SK-N-SH (cell line): ENCODE measurements around the gene TSG101. TPM values are rescaled to one million over a fixed set of nuclear protein-coding genes. Genes with fewer than 3 reads are reported as not detected.

Experiments
- CTCF ChIA-PET: fragments of 300-600, 350-600 bp; formaldehyde crosslinking; extraction: SDS; loops from one replicate; lab custom pipeline; 2021; lab: Yijun Ruan, JAX
- POLR2A ChIA-PET: fragments of 350-600 bp; sonication (Branson Sonifier 250); formaldehyde crosslinking; extraction: SDS; loops from one replicate; lab custom pipeline; 2020; ENCODE audit warnings: antibody characterized with exemption, inconsistent platforms; lab: Yijun Ruan, JAX
- DNase-seq: peaks from one replicate; pipeline ENCODE4 v3.0.0; 2012
- H2AFZ ChIP-seq: fragments of 200-600 bp; sonication (generic); 2 replicates; pipeline ENCODE4 v1.8.1; 2016; ENCODE audit warnings: antibody characterized with exemption, mild to moderate bottlenecking, low read depth
- H3F3A ChIP-seq: fragments of 200-600 bp; sonication (generic); replicated peaks from 2 replicates; pipeline ENCODE3; 2016; ENCODE audit warnings: antibody characterized with exemption, mild to moderate bottlenecking; ENCODE audit not compliant: insufficient read depth
- H3K27ac ChIP-seq, 2 experiments: fragments of 200-500 bp in 1 of 2; fragments of 200-600 bp in 1 of 2; sonication (Bioruptor generic) in 1 of 2; sonication (generic), shearing (Covaris generic) in 1 of 2; 2 replicates each; pipeline versions ENCODE4 v1.5.1 to v1.6.1; 2014 to 2016; ENCODE audit warnings: low read depth in 2 of 2, inconsistent platforms in 1 of 2, low read length in 1 of 2, mild to moderate bottlenecking in 1 of 2, mixed read lengths in 1 of 2
- H3K27me3 ChIP-seq: fragments of 200-600 bp; sonication (generic), shearing (Covaris generic); 2 replicates; pipeline ENCODE4 v1.6.1; 2016; ENCODE audit warnings: mixed run types; ENCODE audit not compliant: insufficient read depth
- H3K36me3 ChIP-seq, 2 experiments: fragments of 200-500 bp in 1 of 2; fragments of 200-600 bp in 1 of 2; sonication (Bioruptor generic) in 1 of 2; sonication (generic) in 1 of 2; replicated peaks in 1 of 2; 2 replicates each; pipeline versions ENCODE3 to v1.5.1; 2014 to 2016; ENCODE audit warnings: low read length in 1 of 2, mild to moderate bottlenecking in 1 of 2; ENCODE audit not compliant: insufficient read depth in 2 of 2, control insufficient read depth in 1 of 2
- H3K4me1 ChIP-seq, 2 experiments: fragments of 200-500 bp in 1 of 2; fragments of 200-600 bp in 1 of 2; sonication (Bioruptor generic) in 1 of 2; sonication (generic), shearing (Covaris generic) in 1 of 2; 2 replicates each; pipeline versions ENCODE4 v1.5.1 to v1.6.1; 2014 to 2016; ENCODE audit warnings: low read depth in 1 of 2, low read length in 1 of 2, mixed run types in 1 of 2; ENCODE audit not compliant: insufficient read depth in 2 of 2, control insufficient read depth in 1 of 2
- H3K4me2 ChIP-seq: fragments of 200-600 bp; sonication (generic), shearing (Covaris generic); 2 replicates; pipeline ENCODE4 v1.6.1; 2017; ENCODE audit warnings: mixed run types
- H3K4me3 ChIP-seq, 2 experiments: fragments of 200-500 bp in 1 of 2; fragments of 200-600 bp in 1 of 2; sonication (Bioruptor generic) in 1 of 2; sonication (generic), shearing (Covaris generic) in 1 of 2; 2 replicates each; pipeline versions ENCODE4 v1.5.1 to v1.8.1; 2014 to 2016; ENCODE audit warnings: low read depth in 2 of 2, inconsistent platforms in 1 of 2, low read length in 1 of 2, mild to moderate bottlenecking in 1 of 2, mixed read lengths in 1 of 2, moderate library complexity in 1 of 2
- H3K79me2 ChIP-seq: fragments of 200-600 bp; sonication (generic); 2 replicates; pipeline ENCODE4 v1.8.1; 2017; ENCODE audit warnings: mild to moderate bottlenecking; ENCODE audit not compliant: insufficient read depth
- H3K9ac ChIP-seq: fragments of 200-600 bp; sonication (generic); 2 replicates; pipeline ENCODE4 v1.6.1; 2017; ENCODE audit warnings: mixed run types
- H3K9me2 ChIP-seq: fragments of 200-600 bp; sonication (generic); 2 replicates; pipeline ENCODE4 v1.6.1; 2017; ENCODE audit warnings: mixed run types
- H3K9me3 ChIP-seq: fragments of 200-600 bp; sonication (generic); 2 replicates; pipeline ENCODE4 v1.6.1; 2017; ENCODE audit warnings: mixed run types, mild to moderate bottlenecking, moderate library complexity
- H4K20me1 ChIP-seq: fragments of 200-600 bp; sonication (generic); 2 replicates; pipeline ENCODE4 v1.6.1; 2017; ENCODE audit warnings: mild to moderate bottlenecking, mixed run types; ENCODE audit not compliant: insufficient read depth
- CHD2 ChIP-seq: fragments of 150-350 bp; IDR thresholded peaks from 2 replicates; pipeline ENCODE4 v1.6.1; 2018; ENCODE audit warnings: low read length; ENCODE audit not compliant: partially characterized antibody
- EZH2phosphoT487 ChIP-seq: fragments of 200-600 bp; sonication (generic); IDR thresholded peaks from 2 replicates; pipeline ENCODE4 v1.6.1; 2017; ENCODE audit warnings: low read depth, mixed run types, mild to moderate bottlenecking, antibody characterized with exemption, moderate library complexity, borderline replicate concordance
- FOSL2 ChIP-seq: IDR thresholded peaks from 2 replicates; pipeline ENCODE4 v1.4.0; 2012; ENCODE audit warnings: low read depth, mild to moderate bottlenecking, moderate library complexity, borderline replicate concordance
- FOXM1 ChIP-seq: IDR thresholded peaks from 2 replicates; pipeline ENCODE4 v1.4.0; 2012; ENCODE audit warnings: low read depth, mild to moderate bottlenecking
- GABPA ChIP-seq: IDR thresholded peaks from 2 replicates; pipeline ENCODE4 v1.4.0; 2012; ENCODE audit warnings: low read depth, mild to moderate bottlenecking
- GATA2 ChIP-seq: sonication (generic); formaldehyde crosslinking; IDR thresholded peaks from 2 replicates; pipeline ENCODE4 v1.5.0; 2020; ENCODE audit warnings: mild to moderate bottlenecking, missing genetic modification reagents
- MEF2A ChIP-seq: IDR thresholded peaks from 2 replicates; pipeline ENCODE4 v1.4.0; 2012; ENCODE audit warnings: low read depth, borderline replicate concordance
- MXI1 ChIP-seq: IDR thresholded peaks from 2 replicates; pipeline ENCODE4 v1.6.1; 2012; ENCODE audit warnings: mild to moderate bottlenecking, low read depth, low read length, improper control_type of control experiment
- NRF1 ChIP-seq: IDR thresholded peaks from 2 replicates; pipeline ENCODE4 v1.6.1; 2012; ENCODE audit warnings: low read depth, mild to moderate bottlenecking, low read length
- POLR2AphosphoS5 ChIP-seq: IDR thresholded peaks from 2 replicates; pipeline ENCODE4 v1.6.1; 2012; ENCODE audit warnings: low read depth, low read length
- RAD21 ChIP-seq: IDR thresholded peaks from 2 replicates; pipeline ENCODE4 v1.6.1; 2012; ENCODE audit warnings: mild to moderate bottlenecking, low read length
- RCOR1 ChIP-seq: fragments of 150-350 bp; IDR thresholded peaks from 2 replicates; pipeline ENCODE4 v1.6.1; 2017; ENCODE audit warnings: antibody characterized with exemption, low read length
- RFX5 ChIP-seq: IDR thresholded peaks from 2 replicates; pipeline ENCODE4 v1.6.1; 2012; ENCODE audit warnings: mild to moderate bottlenecking, improper control_type of control experiment, low read length
- SIN3A ChIP-seq: IDR thresholded peaks from 2 replicates; pipeline ENCODE4 v1.6.1; 2012; ENCODE audit warnings: low read depth, mild to moderate bottlenecking, low read length, moderate library complexity, borderline replicate concordance
- TAF1 ChIP-seq: IDR thresholded peaks from 2 replicates; pipeline ENCODE4 v1.6.1; 2012; ENCODE audit warnings: low read depth, mild to moderate bottlenecking, low read length, moderate library complexity, borderline replicate concordance
- TCF12 ChIP-seq: IDR thresholded peaks from 2 replicates; pipeline ENCODE4 v1.4.0; 2012
- TEAD4 ChIP-seq: IDR thresholded peaks from 2 replicates; pipeline ENCODE4 v1.4.0; 2012; ENCODE audit warnings: mild to moderate bottlenecking, borderline replicate concordance; ENCODE audit not compliant: insufficient read depth
- whole genome bisulfite sequencing: methylation state at CpG from one replicate; pipeline ENCODE4 v1.1.6; 2017; ENCODE audit warnings: low lambda C conversion rate; 5-methylcytosine and 5-hydroxymethylcytosine counted together
- polyA plus RNA-seq, 3 experiments: library from polyadenylated mRNA; depleted of rRNA; stranded (reverse); fragments of >200 nt; gene quantifications; 2 replicates each; pipeline ENCODE4 v1.2.3, GENCODE V29; 2012
- TF ChIP-seq, protein P1 (sequence below): IDR thresholded peaks from 2 replicates; pipeline ENCODE4 v1.4.0; 2012; ENCODE audit warnings: low read depth, borderline replicate concordance
- TF ChIP-seq, protein P2 (sequence below): fragments of 200-600 bp; sonication (generic); IDR thresholded peaks from 2 replicates; pipeline ENCODE4 v1.6.1; 2017; ENCODE audit warnings: antibody characterized with exemption, mild to moderate bottlenecking, moderate library complexity
- TF ChIP-seq, protein P3 (sequence below): IDR thresholded peaks from 2 replicates; pipeline ENCODE4 v1.6.1; 2012; ENCODE audit warnings: mild to moderate bottlenecking, low read depth, low read length, moderate library complexity

TSG101 gene
- polyA plus RNA-seq, 1 of the 3 experiments (the other 2 are of a cell fraction): 164 TPM

DNA sequence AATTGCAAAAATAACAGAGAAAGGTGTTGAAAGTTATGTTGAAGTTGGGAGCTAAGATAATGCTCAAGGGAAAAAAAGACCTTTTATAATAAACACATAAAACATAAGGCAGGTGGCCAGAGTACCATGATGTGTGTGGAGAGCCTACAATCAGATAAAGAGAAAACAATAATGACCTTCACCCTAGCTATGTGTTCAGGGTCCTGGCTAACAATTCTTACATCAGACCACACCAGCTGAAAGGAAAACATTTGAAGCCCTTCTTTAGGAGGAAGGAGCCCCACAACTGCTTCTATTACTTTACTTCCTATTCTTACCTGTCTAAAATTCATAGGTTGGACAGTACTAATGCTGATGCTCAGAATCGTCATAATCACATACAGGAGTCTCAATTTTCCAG, 2.5 kb downstream of the TSG101 start:
- no peak for TF ChIP-seq MEF2A
- TF ChIP-seq MXI1: no peak
- no peak for TF ChIP-seq SIN3A
- no peak for TF ChIP-seq FOSL2
- TF ChIP-seq TEAD4: no peak
- no peak for TF ChIP-seq POLR2AphosphoS5
- no peak for TF ChIP-seq RAD21
- no peak for TF ChIP-seq GATA2
- TF ChIP-seq, protein P1, sequence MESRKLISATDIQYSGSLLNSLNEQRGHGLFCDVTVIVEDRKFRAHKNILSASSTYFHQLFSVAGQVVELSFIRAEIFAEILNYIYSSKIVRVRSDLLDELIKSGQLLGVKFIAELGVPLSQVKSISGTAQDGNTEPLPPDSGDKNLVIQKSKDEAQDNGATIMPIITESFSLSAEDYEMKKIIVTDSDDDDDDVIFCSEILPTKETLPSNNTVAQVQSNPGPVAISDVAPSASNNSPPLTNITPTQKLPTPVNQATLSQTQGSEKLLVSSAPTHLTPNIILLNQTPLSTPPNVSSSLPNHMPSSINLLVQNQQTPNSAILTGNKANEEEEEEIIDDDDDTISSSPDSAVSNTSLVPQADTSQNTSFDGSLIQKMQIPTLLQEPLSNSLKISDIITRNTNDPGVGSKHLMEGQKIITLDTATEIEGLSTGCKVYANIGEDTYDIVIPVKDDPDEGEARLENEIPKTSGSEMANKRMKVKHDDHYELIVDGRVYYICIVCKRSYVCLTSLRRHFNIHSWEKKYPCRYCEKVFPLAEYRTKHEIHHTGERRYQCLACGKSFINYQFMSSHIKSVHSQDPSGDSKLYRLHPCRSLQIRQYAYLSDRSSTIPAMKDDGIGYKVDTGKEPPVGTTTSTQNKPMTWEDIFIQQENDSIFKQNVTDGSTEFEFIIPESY: no peak
- TF ChIP-seq TAF1: no peak
- TF ChIP-seq EZH2phosphoT487: no peak
- no peak for TF ChIP-seq NRF1
- TF ChIP-seq, protein P2, sequence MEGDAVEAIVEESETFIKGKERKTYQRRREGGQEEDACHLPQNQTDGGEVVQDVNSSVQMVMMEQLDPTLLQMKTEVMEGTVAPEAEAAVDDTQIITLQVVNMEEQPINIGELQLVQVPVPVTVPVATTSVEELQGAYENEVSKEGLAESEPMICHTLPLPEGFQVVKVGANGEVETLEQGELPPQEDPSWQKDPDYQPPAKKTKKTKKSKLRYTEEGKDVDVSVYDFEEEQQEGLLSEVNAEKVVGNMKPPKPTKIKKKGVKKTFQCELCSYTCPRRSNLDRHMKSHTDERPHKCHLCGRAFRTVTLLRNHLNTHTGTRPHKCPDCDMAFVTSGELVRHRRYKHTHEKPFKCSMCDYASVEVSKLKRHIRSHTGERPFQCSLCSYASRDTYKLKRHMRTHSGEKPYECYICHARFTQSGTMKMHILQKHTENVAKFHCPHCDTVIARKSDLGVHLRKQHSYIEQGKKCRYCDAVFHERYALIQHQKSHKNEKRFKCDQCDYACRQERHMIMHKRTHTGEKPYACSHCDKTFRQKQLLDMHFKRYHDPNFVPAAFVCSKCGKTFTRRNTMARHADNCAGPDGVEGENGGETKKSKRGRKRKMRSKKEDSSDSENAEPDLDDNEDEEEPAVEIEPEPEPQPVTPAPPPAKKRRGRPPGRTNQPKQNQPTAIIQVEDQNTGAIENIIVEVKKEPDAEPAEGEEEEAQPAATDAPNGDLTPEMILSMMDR: no peak
- no peak for TF ChIP-seq FOXM1
- no peak for TF ChIP-seq CHD2
- TF ChIP-seq RCOR1: no peak
- TF ChIP-seq, protein P3, sequence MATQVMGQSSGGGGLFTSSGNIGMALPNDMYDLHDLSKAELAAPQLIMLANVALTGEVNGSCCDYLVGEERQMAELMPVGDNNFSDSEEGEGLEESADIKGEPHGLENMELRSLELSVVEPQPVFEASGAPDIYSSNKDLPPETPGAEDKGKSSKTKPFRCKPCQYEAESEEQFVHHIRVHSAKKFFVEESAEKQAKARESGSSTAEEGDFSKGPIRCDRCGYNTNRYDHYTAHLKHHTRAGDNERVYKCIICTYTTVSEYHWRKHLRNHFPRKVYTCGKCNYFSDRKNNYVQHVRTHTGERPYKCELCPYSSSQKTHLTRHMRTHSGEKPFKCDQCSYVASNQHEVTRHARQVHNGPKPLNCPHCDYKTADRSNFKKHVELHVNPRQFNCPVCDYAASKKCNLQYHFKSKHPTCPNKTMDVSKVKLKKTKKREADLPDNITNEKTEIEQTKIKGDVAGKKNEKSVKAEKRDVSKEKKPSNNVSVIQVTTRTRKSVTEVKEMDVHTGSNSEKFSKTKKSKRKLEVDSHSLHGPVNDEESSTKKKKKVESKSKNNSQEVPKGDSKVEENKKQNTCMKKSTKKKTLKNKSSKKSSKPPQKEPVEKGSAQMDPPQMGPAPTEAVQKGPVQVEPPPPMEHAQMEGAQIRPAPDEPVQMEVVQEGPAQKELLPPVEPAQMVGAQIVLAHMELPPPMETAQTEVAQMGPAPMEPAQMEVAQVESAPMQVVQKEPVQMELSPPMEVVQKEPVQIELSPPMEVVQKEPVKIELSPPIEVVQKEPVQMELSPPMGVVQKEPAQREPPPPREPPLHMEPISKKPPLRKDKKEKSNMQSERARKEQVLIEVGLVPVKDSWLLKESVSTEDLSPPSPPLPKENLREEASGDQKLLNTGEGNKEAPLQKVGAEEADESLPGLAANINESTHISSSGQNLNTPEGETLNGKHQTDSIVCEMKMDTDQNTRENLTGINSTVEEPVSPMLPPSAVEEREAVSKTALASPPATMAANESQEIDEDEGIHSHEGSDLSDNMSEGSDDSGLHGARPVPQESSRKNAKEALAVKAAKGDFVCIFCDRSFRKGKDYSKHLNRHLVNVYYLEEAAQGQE: no peak
- no peak for TF ChIP-seq TCF12
- no peak for TF ChIP-seq GABPA
- TF ChIP-seq RFX5: no peak
- Histone ChIP-seq H3K4me3 (no peak overlapping the region), H3F3A (peaks cover 5% of the 10 kb centered on the region), H3K9ac (no peak overlapping the region), H3K4me2 (no peak overlapping the region), H2AFZ (no peak overlapping the region), H3K36me3 (peaks cover 8 to 9% of the 10 kb centered on the region in 2 experiments), H3K4me1 (no peaks in the 10 kb centered on the region; a peak in 2 of 4 replicates), H3K9me3 (no peaks in the 10 kb centered on the region), H4K20me1 (no peaks in the 10 kb centered on the region; the same call in 1 of the 2 replicates), H3K27ac (no peak overlapping the region), H3K9me2 (no peaks in the 10 kb centered on the region), H3K27me3 (no peaks in the 10 kb centered on the region), H3K79me2 (peaks cover 91% of the 10 kb centered on the region)
- no peak for DNase-seq
- WGBS: 90% methylated on average over 1 of the region's 1 CpG
- POLR2A ChIA-PET: no interaction called here
- CTCF ChIA-PET: interaction anchor here (0.9 to 1.5 kb wide), 3 partner anchors 16 to 280 kb away, joined by 3 to 5 read pairs (median 3); no protein-coding TSS in a partner anchor
